GM08714 (cell line): Measurements from ENCODE around the gene ZMAT1.
"Not testable (repeated sequence)": the region's sequence is repeated elsewhere in the genome, so short reads cannot be mapped to it uniquely, and the experiment has no call there.

Experiments used
- H3K4me3 ChIP-seq: fragments of 200-500 bp; sonication (Bioruptor generic); 2 replicates; pipeline ENCODE4 v1.5.1; 2014; ENCODE audit warnings: mild to moderate bottlenecking, low read length, inconsistent platforms
- ZNF274 ChIP-seq: IDR thresholded peaks from 2 replicates; pipeline ENCODE4 v1.6.1; 2012; ENCODE audit warnings: mild to moderate bottlenecking, low read depth, low read length

The ZMAT1 gene

DNA sequence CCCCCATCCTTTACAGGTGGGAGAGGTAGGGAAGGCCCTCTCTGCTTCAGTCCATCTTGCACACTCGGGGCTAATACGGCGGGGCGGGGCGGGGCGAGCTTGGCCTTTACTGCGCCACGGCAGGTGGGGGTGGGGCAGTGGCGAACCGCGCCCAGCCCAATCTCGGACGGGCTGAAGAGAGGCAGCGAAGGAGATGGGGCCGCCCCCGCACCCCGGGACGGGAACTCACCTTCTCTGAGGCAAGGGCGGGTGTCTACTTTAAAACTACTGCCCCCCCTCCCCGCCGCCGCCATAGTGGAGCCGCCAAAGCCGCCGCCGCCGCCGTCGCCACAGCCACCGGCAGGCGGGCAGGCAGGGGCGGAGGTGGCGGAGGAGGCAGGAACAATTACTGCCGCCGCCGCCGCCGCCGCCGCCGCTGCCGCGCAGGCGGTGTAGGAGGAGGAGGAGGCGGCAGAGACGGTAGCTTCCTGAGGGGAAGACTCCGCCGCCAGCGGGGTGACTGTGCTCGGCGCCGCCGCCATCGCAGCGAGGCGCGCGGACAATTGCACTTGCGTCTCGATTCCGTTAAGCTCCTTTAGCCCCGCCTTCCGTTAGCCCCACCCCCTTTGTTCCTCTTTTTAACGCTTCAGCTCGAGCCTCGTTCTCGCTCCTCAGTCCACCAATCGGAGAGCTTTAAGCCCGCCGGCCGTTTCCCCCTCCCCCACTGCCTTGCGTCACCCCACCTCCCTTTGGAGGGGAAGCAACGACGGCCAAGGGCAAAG lies at the start of gene ZMAT1:
ZMAT1 (minus strand) TSS at position 540 of the 761 bp plus-strand sequence; CDS start at position 521, 19 bp downstream.
- no peak for TF ChIP-seq ZNF274
- peak within 1 kb of the TSS; percentile 49; the same call in 1 of the 2 replicates for H3K4me3 ChIP-seq

- no peak for TF ChIP-seq ZNF274
- no peak overlapping the region for H3K4me3 ChIP-seq
Observed at GRCh38 chrX:101977106-101977505, 45.3 kb upstream of the ZMAT1 start.

GRCh38 chrX:101973066-101973465 lies 41.2 kb upstream of the ZMAT1 start:
- H3K4me3 ChIP-seq: no peak overlapping the region
- TF ChIP-seq ZNF274: no peak

GRCh38 chrX:101964923-101965539 lies 33.2 kb upstream of the ZMAT1 start:
- not testable (repeated sequence) for H3K4me3 ChIP-seq

DNA sequence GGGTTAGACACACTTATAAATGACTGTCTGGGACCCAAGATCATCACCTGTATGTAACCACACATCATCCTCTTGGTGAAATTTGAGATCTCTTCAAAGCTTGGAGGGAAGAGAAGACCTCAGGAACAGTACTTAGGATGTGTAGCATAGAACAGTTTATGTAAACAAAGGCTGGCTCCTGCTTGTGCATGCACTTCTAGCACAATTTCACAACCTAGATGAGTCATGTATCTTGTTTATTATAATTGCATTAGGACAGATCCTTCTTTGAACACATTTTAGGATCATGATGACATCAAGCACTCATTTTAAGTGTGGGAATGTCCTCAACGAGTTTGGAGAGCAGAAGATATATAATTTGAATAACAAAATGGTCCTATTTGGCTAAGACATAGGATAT lies 26.3 kb upstream of the ZMAT1 start:
- H3K4me3 ChIP-seq: no peak overlapping the region
- no peak for TF ChIP-seq ZNF274

GRCh38 chrX:101957174-101957573 lies 25.3 kb upstream of the ZMAT1 start:
- H3K4me3 ChIP-seq: no peak overlapping the region
- TF ChIP-seq ZNF274: no peak

DNA sequence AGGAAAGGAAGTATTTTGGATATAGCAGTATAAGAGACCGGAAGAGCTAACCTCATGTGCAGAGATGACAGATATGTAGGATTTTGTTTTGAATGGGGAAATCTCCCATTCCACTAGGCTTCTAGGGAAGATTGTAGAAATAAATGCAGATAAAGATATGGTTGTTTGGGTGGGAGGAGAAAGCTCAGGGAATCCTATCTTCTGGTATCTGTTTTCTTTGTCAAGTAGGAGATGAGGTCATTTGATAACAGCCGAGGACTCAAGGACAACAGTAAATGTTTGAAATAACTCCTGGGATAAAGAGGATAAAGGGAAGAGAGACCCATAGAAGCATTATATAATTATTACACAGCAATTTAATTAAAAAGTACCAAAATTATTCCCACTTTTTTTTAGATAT lies 24.7 kb upstream of the ZMAT1 start:
- no peak overlapping the region for H3K4me3 ChIP-seq
- TF ChIP-seq ZNF274: no peak

DNA sequence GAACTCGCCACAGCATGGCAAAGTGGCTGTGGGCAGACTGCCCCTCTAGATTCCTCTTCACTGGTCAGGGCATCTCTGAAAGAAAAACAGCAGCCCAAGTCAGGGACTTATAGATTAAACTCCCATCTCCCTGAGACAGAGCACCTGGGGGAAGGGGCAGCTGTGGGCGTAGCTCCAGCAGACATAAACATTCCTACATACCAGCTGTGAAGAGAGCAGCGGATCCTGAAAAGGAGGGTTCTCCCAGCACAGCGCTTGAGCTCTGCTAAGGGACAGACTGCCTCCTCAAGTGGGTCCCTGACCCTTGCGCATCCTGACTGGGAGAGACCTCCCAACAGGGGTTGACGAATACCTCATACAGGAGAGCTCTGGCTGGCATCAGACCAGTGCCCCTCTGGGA lies 18.8 kb upstream of the ZMAT1 start:
- H3K4me3 ChIP-seq: no peak overlapping the region
- TF ChIP-seq ZNF274: no peak

- no peak for TF ChIP-seq ZNF274
- no peak overlapping the region for H3K4me3 ChIP-seq
Observed at GRCh38 chrX:101932249-101932570, 383 bp upstream of the ZMAT1 start.

DNA sequence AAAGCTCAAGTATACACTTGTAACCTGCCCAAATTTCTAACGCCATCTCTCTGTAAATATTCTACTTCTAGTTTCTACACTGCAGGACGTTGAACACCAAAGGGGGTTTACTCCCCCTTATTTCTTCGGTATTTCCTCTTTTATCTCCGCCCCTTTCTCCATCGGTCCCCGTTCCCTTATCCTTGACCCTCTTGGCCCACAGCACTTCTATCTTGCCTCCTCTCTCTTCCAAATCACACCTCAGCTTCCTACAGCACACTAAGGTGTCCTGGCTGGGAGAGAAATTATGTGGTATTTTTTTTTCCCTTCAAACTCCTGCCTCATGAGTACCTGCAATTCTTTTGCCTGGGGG lies 715 bp downstream of the ZMAT1 start:
- peak overlapping the region; percentile 49; the same call in 1 of the 2 replicates for H3K4me3 ChIP-seq
- no peak for TF ChIP-seq ZNF274

DNA sequence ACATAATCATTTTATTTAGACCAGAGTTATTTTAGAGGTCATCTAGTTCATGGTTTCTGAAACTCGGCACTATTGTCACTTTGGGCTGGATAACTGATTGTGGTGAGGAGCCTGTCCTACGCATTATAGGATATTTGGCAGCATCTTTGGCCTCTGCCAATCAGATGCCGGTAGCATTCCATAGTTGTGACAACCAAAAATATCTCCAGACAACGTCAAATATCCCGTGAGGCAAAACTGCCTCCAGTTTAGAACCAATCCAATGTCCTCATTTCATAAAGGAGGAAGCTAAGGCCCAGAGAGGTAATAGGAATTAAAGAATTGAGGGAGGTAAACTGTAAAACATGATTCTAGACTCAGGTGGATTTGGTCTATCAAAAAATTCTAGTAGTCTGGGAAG lies 6.1 kb downstream of the ZMAT1 start:
- H3K4me3 ChIP-seq: no peak overlapping the region
- TF ChIP-seq ZNF274: no peak

GRCh38 chrX:101918751-101919150 lies 13.1 kb downstream of the ZMAT1 start:
- no peak overlapping the region for H3K4me3 ChIP-seq
- TF ChIP-seq ZNF274: no peak

DNA sequence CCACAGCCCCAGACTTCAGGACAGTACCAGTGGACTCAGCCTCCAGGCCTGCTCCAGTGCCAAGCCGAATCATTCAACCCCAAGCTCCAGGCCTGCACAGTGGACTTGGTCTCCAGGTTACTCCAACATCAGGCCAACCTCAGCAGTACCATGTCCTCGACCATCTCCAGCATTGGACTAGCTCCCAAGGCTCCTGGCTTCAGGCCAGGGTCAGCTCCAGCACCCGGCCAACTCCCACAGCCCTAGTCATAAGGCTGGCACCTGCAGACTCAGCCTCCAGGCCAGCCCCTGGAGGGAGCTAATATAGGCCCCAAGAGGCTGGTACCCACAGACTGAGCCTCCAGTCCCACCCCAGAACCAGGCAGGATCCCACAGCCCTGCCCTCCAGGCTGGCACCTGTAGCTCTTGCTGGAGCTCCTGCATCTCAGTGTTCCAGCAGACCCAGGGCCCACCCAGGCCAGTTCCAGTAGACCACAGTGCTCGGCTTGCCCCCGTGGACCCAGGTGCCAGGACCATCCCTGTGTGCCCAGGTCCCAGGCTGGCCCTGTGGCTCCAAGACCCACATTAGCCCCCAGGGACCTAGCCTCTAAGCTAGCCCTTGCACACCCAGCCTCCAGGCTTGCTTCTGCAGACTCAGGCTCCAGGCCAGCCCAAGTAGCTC lies 25.6 kb downstream of the ZMAT1 start:
- no peak for TF ChIP-seq ZNF274
- H3K4me3 ChIP-seq: no peak overlapping the region

DNA sequence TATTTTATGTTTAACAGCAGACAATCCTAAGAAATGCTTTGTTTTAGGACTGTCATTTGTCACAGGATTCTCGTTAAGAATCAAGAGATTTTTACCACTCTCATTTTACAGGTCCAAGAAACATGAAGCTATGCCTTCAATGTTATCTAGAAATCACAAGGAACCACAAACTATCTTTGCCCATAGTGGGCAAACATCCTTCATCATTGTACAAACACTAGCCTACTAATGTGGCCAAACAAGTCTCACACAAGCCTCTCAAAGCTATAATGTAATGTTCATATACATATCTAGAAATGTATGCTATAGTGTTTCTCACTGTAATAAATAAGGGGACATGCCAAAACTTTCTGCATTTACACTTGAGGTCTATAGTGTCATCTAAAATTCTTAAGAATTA lies 26.8 kb downstream of the ZMAT1 start:
- no peak overlapping the region for H3K4me3 ChIP-seq
- no peak for TF ChIP-seq ZNF274
